ENCODE results near the gene SHTN1.

DNA sequence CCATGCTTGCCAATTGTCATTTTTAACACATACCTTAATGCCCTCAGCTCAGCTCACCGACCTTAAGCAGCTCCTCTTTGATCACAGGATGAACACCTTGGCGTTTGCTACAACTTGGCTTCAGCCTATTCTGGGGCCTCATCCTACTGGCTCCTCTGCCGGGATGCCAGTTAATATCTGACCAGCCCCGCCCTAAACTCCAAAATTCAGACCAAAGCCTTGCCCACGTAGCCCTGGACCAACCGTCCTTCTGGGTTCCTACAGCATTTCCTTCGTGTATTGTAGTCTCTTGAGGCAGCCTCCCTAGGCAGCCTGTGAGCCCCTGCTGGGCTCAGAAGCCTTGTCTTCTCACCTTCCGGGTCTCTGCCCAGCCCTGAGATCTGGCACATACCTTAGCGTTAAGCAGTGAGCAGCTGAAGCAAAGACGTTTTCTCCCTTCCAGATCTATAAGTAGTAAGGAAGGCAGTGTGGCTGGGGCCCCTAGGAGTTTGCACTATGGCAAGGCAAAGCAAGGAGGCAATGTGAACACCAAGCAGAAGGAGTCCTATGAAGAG, 154.9 kb downstream of the SHTN1 start:
- TF ChIP-seq EZH2phosphoT487 (IDR thresholded peaks at IDR 0.05; ENCODE audit: borderline replicate concordance): no peak
- TF ChIP-seq, protein P1, sequence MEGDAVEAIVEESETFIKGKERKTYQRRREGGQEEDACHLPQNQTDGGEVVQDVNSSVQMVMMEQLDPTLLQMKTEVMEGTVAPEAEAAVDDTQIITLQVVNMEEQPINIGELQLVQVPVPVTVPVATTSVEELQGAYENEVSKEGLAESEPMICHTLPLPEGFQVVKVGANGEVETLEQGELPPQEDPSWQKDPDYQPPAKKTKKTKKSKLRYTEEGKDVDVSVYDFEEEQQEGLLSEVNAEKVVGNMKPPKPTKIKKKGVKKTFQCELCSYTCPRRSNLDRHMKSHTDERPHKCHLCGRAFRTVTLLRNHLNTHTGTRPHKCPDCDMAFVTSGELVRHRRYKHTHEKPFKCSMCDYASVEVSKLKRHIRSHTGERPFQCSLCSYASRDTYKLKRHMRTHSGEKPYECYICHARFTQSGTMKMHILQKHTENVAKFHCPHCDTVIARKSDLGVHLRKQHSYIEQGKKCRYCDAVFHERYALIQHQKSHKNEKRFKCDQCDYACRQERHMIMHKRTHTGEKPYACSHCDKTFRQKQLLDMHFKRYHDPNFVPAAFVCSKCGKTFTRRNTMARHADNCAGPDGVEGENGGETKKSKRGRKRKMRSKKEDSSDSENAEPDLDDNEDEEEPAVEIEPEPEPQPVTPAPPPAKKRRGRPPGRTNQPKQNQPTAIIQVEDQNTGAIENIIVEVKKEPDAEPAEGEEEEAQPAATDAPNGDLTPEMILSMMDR (conservative IDR thresholded peaks at IDR 0.05; ENCODE audit: low read length): no peak
